Left lobe of liver (tissue), 2 donors: ENCODE data around the gene GATA1. TPM values are rescaled to one million over a fixed set of nuclear protein-coding genes. Genes with fewer than 3 reads are reported as not detected.

Experiments
- ATAC-seq: fragments of 200-7000 bp; cut with Tn5 transposase; one replicate; pipeline ENCODE4 v1.9.1; 2020; ENCODE audit warnings: mild to moderate bottlenecking, moderate library complexity
- DNase-seq: peaks from one replicate; pipeline ENCODE4 v3.0.0-alpha.2; 2020; ENCODE audit warnings: low spot score
- total RNA-seq: library from RNA; stranded (reverse); gene quantifications from one replicate; pipeline ENCODE4 v1.2.1, GENCODE V29; 2021
- donor health status: DM: no; HTN: no; CAD: no; lungs with moderate emphysema.
- donor health status: DM: no; HTN: yes; CAD: no.

The GATA1 gene
- total RNA-seq, 1 donor from 2014 or later: 0.35 TPM

- ATAC-seq: no peak
Observed at GRCh38 chrX:48806081-48806480, 19.7 kb downstream of the GATA1 start.

GRCh38 chrX:48813644-48814043, 27.3 kb downstream of the GATA1 start:
- DNase-seq (no peak), ATAC-seq (no peak)

More at GRCh38 chrX:48806081-48806480, 19.7 kb downstream of the GATA1 start:
- DNase-seq: no peak

GRCh38 chrX:48814722-48815121, 28.3 kb downstream of the GATA1 start:
- DNase-seq (no peak), ATAC-seq (no peak)

GRCh38 chrX:48815266-48815665, 28.9 kb downstream of the GATA1 start:
- ATAC-seq (no peak), DNase-seq (no peak)

- DNase-seq (no peak), ATAC-seq (no peak)
Observed at GRCh38 chrX:48816014-48816810, 29.8 kb downstream of the GATA1 start.

GRCh38 chrX:48818098-48818497, 31.7 kb downstream of the GATA1 start:
- no peak for DNase-seq
- no peak for ATAC-seq

GRCh38 chrX:48818866-48819265, 32.5 kb downstream of the GATA1 start:
- ATAC-seq (peak; percentile 28), DNase-seq (no peak)

- ATAC-seq: peak; percentile 53
- peak; percentile 60 for DNase-seq
Observed at GRCh38 chrX:48819394-48819793, 33.0 kb downstream of the GATA1 start.

- DNase-seq (no peak), ATAC-seq (no peak)
Observed at GRCh38 chrX:48823053-48823452, 36.7 kb downstream of the GATA1 start.

GRCh38 chrX:48824066-48824465, 37.7 kb downstream of the GATA1 start:
- DNase-seq (no peak), ATAC-seq (no peak)

GRCh38 chrX:48826135-48826875, 39.9 kb downstream of the GATA1 start, which contains the start of gene ERAS:
ERAS (plus strand) TSS chrX:48826513; CDS start chrX:48829124, 2,611 bp downstream.
- ATAC-seq (no peak), DNase-seq (no peak)

GRCh38 chrX:48826876-48827653, 40.7 kb downstream of the GATA1 start:
- ATAC-seq (no peak), DNase-seq (no peak)

GRCh38 chrX:48827654-48827968, 41.2 kb downstream of the GATA1 start:
- DNase-seq (no peak), ATAC-seq (no peak)

GRCh38 chrX:48829016-48829735, 42.8 kb downstream of the GATA1 start:
- ATAC-seq: no peak
- DNase-seq: no peak

GRCh38 chrX:48831136-48831908, 44.9 kb downstream of the GATA1 start:
- ATAC-seq: no peak
- DNase-seq: no peak

- DNase-seq (no peak), ATAC-seq (no peak)
Observed at GRCh38 chrX:48831909-48832291, 45.5 kb downstream of the GATA1 start.

GRCh38 chrX:48833542-48834138, 47.2 kb downstream of the GATA1 start:
- no peak for ATAC-seq
- no peak for DNase-seq

GRCh38 chrX:48834383-48834709, 48.0 kb downstream of the GATA1 start:
- no peak for ATAC-seq
- DNase-seq: no peak

GRCh38 chrX:48835524-48836329, 49.3 kb downstream of the GATA1 start, which contains the start of gene PCSK1N:
PCSK1N (minus strand) TSS chrX:48835610; CDS start chrX:48835532, 78 bp downstream.
- ATAC-seq: no peak

More at GRCh38 chrX:48835524-48836329, 49.3 kb downstream of the GATA1 start, which contains the start of gene PCSK1N:
- no peak for DNase-seq
